OCI-LY7 (cell line): ENCODE data around the gene ODAD3. TPM values are rescaled to one million over a fixed set of nuclear protein-coding genes. Genes with fewer than 3 reads are reported as not detected.
"Not testable (repeated sequence)": the region's sequence is repeated elsewhere in the genome, so short reads cannot be mapped to it uniquely, and the experiment has no call there.

Experiments
- BruUV-seq: library from RNA; stranded (reverse); fragments of 400-500 nt; replicated peaks from 2 replicates; lab custom pipeline; 2021; lab: Mats Ljungman, UMichigan
- CTCF ChIA-PET: fragments of 300-600 bp; sonication (Branson Sonifier 250); formaldehyde crosslinking; loops from one replicate; lab custom pipeline; 2022; ENCODE audit warnings: antibody characterized with exemption; ENCODE audit not compliant: unreplicated experiment; lab: Charles Lee
- POLR2A ChIA-PET: fragments of 300-600 bp; sonication (Branson Sonifier 250); formaldehyde crosslinking; loops from one replicate; lab custom pipeline; 2022; ENCODE audit warnings: antibody characterized with exemption; lab: Charles Lee
- DNase-seq: peaks from one replicate; pipeline ENCODE4 v3.0.0-alpha.2; 2015; ENCODE audit warnings: low spot score
- H2AFZ ChIP-seq: fragments of 200-600 bp; sonication (generic), shearing (Covaris generic); 2 replicates; pipeline ENCODE4 v1.6.1; 2014; ENCODE audit warnings: mild to moderate bottlenecking, antibody characterized with exemption, low read length, moderate library complexity
- H3K27ac ChIP-seq: fragments of 200-600 bp; sonication (generic); 2 replicates; pipeline ENCODE4 v1.5.1; 2014; ENCODE audit warnings: mixed run types, low read depth, mild to moderate bottlenecking, moderate library complexity, low read length, inconsistent platforms; ENCODE audit not compliant: poor library complexity, severe bottlenecking
- H3K36me3 ChIP-seq: fragments of 200-600 bp; sonication (generic); 2 replicates; pipeline ENCODE4 v1.6.1; 2014; ENCODE audit warnings: mild to moderate bottlenecking, antibody characterized with exemption, low read length, moderate library complexity, mixed read lengths; ENCODE audit not compliant: insufficient read depth
- H3K4me1 ChIP-seq: fragments of 200-600 bp; sonication (generic); 2 replicates; pipeline ENCODE4 v1.5.1; 2014; ENCODE audit warnings: mild to moderate bottlenecking, low read length; ENCODE audit not compliant: insufficient read depth, poor library complexity, severe bottlenecking
- H3K4me2 ChIP-seq: fragments of 200-600 bp; sonication (generic); 2 replicates; pipeline ENCODE4 v1.6.1; 2014; ENCODE audit warnings: mild to moderate bottlenecking, low read length
- H3K4me3 ChIP-seq: fragments of 200-600 bp; sonication (generic); 2 replicates; pipeline ENCODE4 v1.5.1; 2014; ENCODE audit warnings: mild to moderate bottlenecking, low read depth, low read length; ENCODE audit not compliant: poor library complexity, severe bottlenecking
- H3K79me2 ChIP-seq: fragments of 200-600 bp; sonication (generic); 2 replicates; pipeline ENCODE4 v1.6.1; 2016; ENCODE audit warnings: low read depth, mild to moderate bottlenecking, low read length, moderate library complexity, mixed read lengths; ENCODE audit not compliant: insufficient read depth
- H3K9me2 ChIP-seq: fragments of 200-600 bp; sonication (generic); 2 replicates; pipeline ENCODE4 v1.6.1; 2016; ENCODE audit warnings: mild to moderate bottlenecking, low read length, mixed read lengths; ENCODE audit not compliant: insufficient read depth
- H3K9me3 ChIP-seq: fragments of 200-600 bp; sonication (generic); 2 replicates; pipeline ENCODE4 v1.6.1; 2014; ENCODE audit warnings: mild to moderate bottlenecking, mixed run types, low read length, mixed read lengths
- H4K20me1 ChIP-seq: fragments of 200-600 bp; sonication (generic); 2 replicates; pipeline ENCODE4 v1.6.1; 2014; ENCODE audit warnings: mild to moderate bottlenecking, antibody characterized with exemption, low read length, moderate library complexity, mixed read lengths; ENCODE audit not compliant: insufficient read depth
- CTCF ChIP-seq: fragments of 200-600 bp; sonication (generic); conservative IDR thresholded peaks from 2 replicates; pipeline ENCODE4 v1.5.1; 2014; ENCODE audit warnings: mild to moderate bottlenecking, antibody characterized with exemption, low read length, moderate library complexity, mixed read lengths
- EZH2phosphoT487 ChIP-seq: fragments of 200-600 bp; sonication (generic); IDR thresholded peaks from 2 replicates; pipeline ENCODE4 v1.6.1; 2018; ENCODE audit warnings: low read depth, borderline replicate concordance, mild to moderate bottlenecking, mixed run types, antibody characterized with exemption, low read length, moderate library complexity, mixed read lengths
- intact Hi-C: fragments of 100-400 bp; cut with micrococcal nuclease; formaldehyde crosslinking; loops from one replicate; pipeline ENCODE4 v1.10.0; 2022; ENCODE audit not compliant: unreplicated experiment
- total RNA-seq, 2 experiments: library from RNA; depleted of rRNA in 1 of 2; stranded (reverse); fragments of >200 nt in 1 of 2; shearing (Covaris generic) in 1 of 2; gene quantifications; 2 replicates each; pipeline ENCODE4 v1.2.3, GENCODE V29; 2014 to 2022

Gene ODAD3
- total RNA-seq, 2 experiments from 2014 or later = 0.28 to 1.2 TPM

- Histone ChIP-seq H3K79me2 (no peaks in the 10 kb centered on the region), H3K9me3 (no peaks in the 10 kb centered on the region), H2AFZ (no peak overlapping the region), H3K4me1 (no peaks in the 10 kb centered on the region), H3K4me3 (no peak overlapping the region), H3K36me3 (no peaks in the 10 kb centered on the region), H3K4me2 (no peak overlapping the region), H3K9me2 (no peaks in the 10 kb centered on the region), H4K20me1 (no peaks in the 10 kb centered on the region), H3K27ac (no peak overlapping the region)
- ChIA-PET POLR2A (interaction anchor here (0.7 kb wide), 1 partner anchor 13 kb away, joined by 3 read pairs; no protein-coding TSS in a partner anchor), CTCF (no interaction called here)
- intact Hi-C loops = no loop called here
- BruUV-seq = no TSS peak
- no peak for TF ChIP-seq EZH2phosphoT487
- no peak for TF ChIP-seq CTCF
- no peak for DNase-seq
Measured at GRCh38 chr19:11408591-11408990, 26.3 kb downstream of the ODAD3 start.

- H3K4me2 ChIP-seq, H3K79me2 ChIP-seq, DNase-seq, H3K4me3 ChIP-seq, BruUV-seq, H3K9me2 ChIP-seq, H3K9me3 ChIP-seq, H3K4me1 ChIP-seq, H4K20me1 ChIP-seq, POLR2A ChIA-PET, H3K27ac ChIP-seq, intact Hi-C loops, H3K36me3 ChIP-seq, H2AFZ ChIP-seq: not testable (repeated sequence)
- CTCF ChIA-PET = interaction anchor here (0.6 kb wide), 1 partner anchor 1386 kb away, joined by 3 read pairs; no protein-coding TSS in a partner anchor
Measured at GRCh38 chr19:11406703-11407236, 28.2 kb downstream of the ODAD3 start.

GRCh38 chr19:11405846-11406643 is 28.9 kb downstream of the ODAD3 start:
- H3K36me3 ChIP-seq = no peaks in the 10 kb centered on the region
- no peak overlapping the region for H2AFZ ChIP-seq
- H4K20me1 ChIP-seq = no peaks in the 10 kb centered on the region
- H3K27ac ChIP-seq = no peak overlapping the region
- no peaks in the 10 kb centered on the region for H3K79me2 ChIP-seq
- CTCF ChIA-PET = no interaction called here
- no peak for TF ChIP-seq EZH2phosphoT487
- no peak for TF ChIP-seq CTCF
- H3K9me2 ChIP-seq = no peaks in the 10 kb centered on the region
- H3K4me1 ChIP-seq = no peaks in the 10 kb centered on the region
- BruUV-seq = no TSS peak
- no peak for DNase-seq
- H3K4me3 ChIP-seq = no peak overlapping the region
- H3K9me3 ChIP-seq = no peaks in the 10 kb centered on the region
- H3K4me2 ChIP-seq = no peak overlapping the region
- POLR2A ChIA-PET = no interaction called here
- intact Hi-C loops = no loop called here
